Fibroblast of skin of scalp (primary cell): Measurements from ENCODE around the gene SVBP.
A peak's percentile ranks its signal among the peaks of the same experiment; 100 is the strongest.

Experiments used
- DNase-seq: peaks from one replicate; pipeline ENCODE4 v3.0.0-alpha.2; 2013

SVBP gene

GRCh38 chr1:42797979-42798378 is 19.2 kb downstream of the SVBP start:
- no peak for DNase-seq

DNA sequence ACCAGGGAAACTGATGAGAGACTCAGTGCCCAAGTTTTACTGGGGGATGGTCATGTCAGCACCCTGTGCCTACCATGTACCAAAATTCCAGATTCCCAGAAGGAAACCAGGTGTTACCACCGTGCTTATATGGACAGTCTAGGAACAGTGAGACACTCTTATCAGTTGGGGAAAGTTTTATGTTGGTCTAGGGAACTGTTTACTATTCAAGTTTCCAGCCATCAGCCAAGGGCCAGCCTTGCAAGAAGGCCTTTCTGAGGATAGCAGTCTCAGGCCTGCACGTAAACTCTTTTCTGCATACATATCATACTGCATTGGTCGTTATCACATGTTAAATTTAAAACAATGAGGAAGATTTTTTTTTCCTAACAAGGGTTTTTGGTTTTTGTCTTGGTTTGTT is 19.8 kb downstream of the SVBP start:
- DNase-seq: no peak

GRCh38 chr1:42793824-42794223 is 23.4 kb downstream of the SVBP start:
- DNase-seq: no peak

DNA sequence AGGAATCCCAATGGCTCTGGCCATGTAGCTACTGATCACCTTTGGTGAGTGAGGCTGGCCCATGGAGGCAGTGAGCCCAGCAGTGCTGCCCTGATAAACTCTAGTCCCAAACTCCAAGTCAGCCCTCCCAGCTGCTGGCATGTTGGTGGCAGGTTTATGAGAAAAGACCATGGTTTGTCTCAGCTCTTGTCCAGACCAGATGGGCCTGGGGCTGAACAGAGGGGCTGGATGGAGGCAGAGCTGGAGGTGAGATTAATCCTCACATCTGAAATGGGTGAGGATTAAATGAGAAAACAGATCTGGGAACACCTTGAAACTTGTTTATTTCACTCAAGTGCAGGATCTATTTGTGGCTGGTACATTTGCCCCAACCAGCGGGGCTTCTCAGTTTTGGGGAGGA is 29.2 kb downstream of the SVBP start:
- no peak for DNase-seq

GRCh38 chr1:42786097-42786496 is 31.1 kb downstream of the SVBP start:
- DNase-seq: no peak

GRCh38 chr1:42784946-42785693 is 32.1 kb downstream of the SVBP start, which contains the start of gene TMEM269:
Gene TMEM269, plus strand, starts transcription at chr1:42784991. Its CDS starts 4,903 bp downstream, at chr1:42789894.
- DNase-seq: peak; percentile 8

DNA sequence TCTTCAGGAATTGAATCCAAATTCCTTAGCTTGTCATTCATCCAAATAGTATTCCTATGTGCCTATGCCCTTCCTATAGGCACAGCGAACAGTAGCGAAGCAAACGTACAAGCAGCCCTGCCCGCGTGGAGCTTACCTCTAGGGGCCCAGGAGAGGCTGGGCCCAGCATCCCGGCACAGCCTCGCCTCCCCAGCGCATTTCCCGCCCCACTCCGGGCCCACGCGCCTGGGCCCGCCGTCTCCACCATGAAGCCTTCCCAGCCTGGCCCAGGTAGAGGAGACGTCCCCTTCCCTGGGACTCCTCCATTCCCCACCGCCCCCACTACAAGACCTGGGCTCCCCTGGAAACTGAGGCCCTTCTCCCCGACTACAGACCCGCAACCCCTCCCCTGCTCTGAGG is 32.7 kb downstream of the SVBP start:
- DNase-seq: no peak

DNA sequence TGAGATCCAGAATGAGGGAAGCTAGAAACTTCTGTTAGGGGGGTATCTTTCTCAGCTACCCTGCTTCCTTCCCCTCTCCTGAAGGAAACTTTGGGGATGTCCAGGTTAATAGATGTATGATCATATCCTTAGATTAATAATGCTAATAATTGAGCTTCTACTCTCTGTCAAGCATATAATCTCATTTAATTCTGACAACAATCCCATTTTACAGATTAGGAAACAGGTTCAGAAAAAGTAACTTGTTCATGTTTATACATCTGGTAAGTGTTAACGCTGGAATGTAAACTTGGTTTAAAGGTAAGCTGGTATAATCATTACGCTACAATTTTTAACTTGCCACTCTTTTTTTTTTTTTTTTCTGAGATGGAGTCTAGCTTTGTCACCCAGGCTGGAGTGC is 34.1 kb downstream of the SVBP start:
- no peak for DNase-seq

DNA sequence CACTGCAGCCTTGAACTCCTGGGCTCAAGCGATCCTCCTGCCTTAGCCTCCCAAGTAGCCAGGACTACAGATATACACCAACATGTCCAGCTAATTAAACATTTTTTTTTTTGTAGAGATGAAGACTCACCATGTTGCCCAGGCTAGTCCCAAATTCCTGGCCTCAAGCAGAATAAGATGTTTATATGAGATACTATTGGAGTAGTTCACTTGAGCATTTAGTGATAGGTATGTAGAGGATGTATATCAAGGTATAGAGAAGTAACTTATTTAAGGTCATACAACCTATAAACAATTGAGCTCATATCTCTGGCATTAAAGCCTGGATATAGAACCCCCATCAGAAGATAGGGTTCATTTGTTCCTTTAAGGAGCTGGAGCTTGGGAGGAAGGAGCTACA is 37.0 kb downstream of the SVBP start:
- no peak for DNase-seq

DNA sequence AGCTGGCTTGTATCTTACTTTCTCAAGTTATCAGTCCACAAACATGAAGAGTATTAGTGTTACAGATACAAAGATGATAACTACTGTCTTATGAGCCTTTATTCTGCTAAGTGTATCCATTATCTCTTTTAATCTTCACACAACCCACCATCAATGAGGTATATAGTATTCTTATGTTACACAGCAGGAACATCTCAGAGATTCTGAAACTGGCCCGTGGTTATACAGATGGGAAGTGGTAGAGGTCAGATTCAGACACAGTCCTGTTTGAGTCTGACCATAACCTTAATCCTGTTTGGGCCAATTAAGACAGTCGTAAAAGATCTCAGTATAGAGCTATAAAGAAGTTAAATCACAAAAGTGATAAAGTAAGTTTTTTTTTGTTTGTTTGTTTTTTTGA is 37.5 kb downstream of the SVBP start:
- DNase-seq: no peak

GRCh38 chr1:42777852-42778251 is 39.3 kb downstream of the SVBP start:
- DNase-seq: peak; percentile 42

GRCh38 chr1:42776502-42776901 is 40.7 kb downstream of the SVBP start:
- no peak for DNase-seq

DNA sequence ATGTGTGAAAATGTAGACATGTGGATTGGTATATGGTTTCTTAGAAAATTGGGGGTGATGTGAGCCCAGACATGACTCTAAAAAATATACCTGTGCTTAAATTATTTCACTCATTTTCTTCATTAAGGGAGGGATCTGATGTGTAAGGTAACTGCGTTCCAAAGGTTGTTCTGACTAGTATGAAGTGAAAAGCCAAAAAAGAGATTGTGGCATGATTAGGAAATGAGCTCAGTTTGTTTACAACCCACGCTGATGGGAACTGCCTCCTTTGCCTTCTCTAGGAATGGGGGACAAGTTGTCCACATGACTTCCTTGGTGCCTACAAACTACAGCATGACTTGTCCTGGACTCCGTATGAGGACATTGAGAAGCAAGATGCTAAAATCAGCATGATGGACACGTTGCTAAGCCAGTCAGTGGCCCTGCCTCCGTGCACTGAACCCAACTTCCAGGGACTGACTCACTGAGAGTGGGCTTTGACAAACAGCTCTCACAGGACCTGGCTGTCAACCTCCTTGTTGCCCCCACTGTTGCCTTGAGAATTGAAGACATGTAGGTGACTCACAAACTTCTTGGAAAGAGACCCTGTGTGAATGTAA is 42.2 kb downstream of the SVBP start:
- no peak for DNase-seq

DNA sequence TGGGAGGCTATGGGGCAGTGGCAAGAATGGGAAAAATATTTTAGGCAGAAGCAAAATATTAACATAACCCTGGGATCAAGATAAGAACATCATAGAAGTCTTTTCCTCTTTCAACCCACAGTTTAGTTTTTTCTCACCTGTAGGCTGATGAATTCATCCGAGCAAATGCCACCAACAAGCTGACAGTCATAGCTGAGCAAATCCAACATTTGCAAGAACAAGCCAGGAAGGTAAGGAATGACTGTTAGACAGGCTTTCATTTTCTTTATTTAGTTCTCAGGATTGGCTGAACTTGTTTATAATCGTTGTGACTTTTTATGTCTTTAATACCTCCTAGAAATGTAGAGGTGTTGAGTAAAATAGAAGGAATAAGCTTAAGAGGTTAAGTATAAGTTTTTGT is 43.8 kb downstream of the SVBP start:
- DNase-seq: no peak

- no peak for DNase-seq
These were observed 47.4 kb downstream of the SVBP start for GRCh38 chr1:42769811-42770210.

- no peak for DNase-seq
These were observed 49.0 kb downstream of the SVBP start for GRCh38 chr1:42768172-42768571.

DNA sequence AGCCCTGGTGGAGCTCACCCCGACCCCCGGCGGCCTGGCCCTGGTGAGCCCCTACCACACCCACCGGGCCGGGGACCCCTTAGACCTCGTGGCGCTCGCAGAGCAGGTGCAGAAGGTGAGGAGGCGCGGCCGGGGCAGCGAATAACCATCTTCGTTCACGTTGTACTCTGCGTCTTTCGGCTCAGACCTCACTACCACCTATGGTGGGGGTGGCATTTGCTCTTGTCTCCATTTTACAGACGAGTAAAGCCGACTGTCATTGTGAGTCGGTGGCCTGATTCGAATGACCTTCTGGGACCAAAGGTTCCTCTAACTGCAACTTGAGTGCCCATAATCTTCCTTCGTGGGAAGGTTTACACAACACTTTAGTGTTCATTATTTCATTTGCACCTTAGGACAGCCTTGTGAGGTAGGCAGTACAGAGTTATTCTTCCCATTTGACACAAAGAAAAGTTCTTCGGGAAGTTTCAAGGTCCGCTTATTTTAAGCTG is 49.6 kb downstream of the SVBP start:
- DNase-seq: no peak

DNA sequence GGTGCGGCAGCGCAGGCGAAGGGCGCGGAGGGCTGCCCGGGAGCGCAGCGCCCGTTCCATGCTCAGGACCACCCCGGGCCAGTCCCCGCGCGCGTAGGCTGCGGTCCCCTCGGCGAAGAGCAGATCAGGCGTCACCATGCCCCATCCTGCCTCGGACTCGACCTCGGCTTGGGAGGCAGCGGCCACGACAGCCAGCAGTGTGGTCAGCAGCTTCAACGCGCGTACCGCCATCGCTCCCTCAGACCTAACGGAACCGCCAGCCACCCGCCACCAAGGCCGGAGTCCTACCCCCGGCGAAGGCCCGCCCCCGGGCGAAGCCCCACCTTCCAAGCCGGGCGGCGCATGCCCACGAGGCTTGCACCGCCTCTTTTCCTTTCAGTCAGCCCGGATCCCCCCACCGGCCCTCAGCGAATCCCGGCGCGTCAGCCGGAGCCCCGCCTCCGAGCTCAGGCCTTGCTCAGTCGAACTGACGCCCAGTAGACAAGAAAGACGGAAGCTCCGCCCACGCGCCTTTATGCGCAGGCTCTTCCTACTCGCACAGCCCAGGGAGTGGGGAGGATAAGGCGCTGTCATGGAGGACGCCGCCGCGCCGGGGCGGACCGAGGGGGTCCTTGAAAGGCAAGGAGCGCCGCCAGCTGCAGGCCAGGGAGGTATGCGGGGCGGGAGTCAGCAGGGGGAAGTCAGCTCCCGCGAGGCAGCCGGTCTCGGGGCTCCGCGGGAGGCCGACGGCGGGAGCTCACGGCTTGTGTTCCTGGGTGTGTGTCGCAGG is 50.3 kb downstream of the SVBP start, which contains the start of the genes C1orf50 and P3H1:
TSS of gene C1orf50 (plus strand) at position 509 of the 769 bp plus-strand sequence. CDS start at position 572, 63 bp downstream.
TSS of gene P3H1 (minus strand) at position 288 of the 769 bp plus-strand sequence. CDS start at position 231, 57 bp downstream.
- DNase-seq: peak; percentile 99

GRCh38 chr1:42765832-42766740 is 51.1 kb downstream of the SVBP start:
- peak; percentile 86 for DNase-seq

DNA sequence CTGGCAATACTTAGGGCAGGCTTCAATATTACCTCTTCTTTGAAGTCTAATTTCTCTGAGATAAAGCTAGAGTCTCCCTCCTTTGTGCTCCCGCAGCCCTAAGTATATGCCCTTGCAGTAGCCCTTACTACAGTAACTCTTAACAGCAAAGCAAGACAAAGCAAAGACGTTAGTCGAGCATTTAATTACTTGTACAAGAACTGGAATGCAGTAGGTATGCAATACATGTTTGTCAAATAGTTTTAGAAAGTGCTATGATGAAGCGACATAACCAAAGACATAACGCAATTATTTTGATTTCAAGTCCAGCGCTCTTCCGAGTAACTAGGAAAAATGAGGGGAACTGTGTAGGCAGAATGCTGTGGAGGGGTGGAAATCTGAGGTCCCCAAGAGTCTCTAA is 51.9 kb downstream of the SVBP start:
- no peak for DNase-seq

DNA sequence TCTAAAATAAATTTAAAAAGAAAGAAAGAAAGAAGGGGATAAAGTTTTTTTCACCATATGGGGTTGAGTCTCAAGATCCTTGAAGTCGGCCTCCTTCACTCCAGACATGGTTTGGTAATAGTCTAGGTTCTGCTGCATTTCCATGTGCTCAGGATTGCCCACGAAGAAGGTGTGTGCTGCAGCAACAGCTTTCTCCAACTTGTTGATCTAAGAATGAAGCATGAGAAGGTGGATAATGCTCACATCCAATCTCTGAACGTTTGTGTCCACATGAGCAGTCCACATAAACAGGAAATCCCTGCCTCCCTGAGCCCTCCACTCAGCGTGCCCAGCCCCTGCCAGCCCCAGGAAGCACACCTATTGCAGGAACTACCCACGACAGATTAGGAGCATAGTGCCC is 54.9 kb downstream of the SVBP start:
- DNase-seq: no peak

- no peak for DNase-seq
These were observed 55.6 kb downstream of the SVBP start for GRCh38 chr1:42761567-42761966.
